A673 (cell line): ENCODE data around the gene MYL9.

Source experiments
- EZH2 ChIP-seq: fragments of 200-600 bp; sonication (generic); IDR thresholded peaks from 2 replicates; pipeline ENCODE4 v1.6.1; 2017; ENCODE audit warnings: borderline replicate concordance, low read depth, mild to moderate bottlenecking, mixed read lengths, antibody characterized with exemption, low read length; ENCODE audit not compliant: poor library complexity, severe bottlenecking
- TF ChIP-seq, protein P1 (sequence below): fragments of 300-800, 200-600 bp; sonication (generic); conservative IDR thresholded peaks from 2 replicates; pipeline ENCODE4 v1.5.1; 2017; ENCODE audit warnings: low read depth, mild to moderate bottlenecking, antibody characterized with exemption, low read length, moderate library complexity, mixed read lengths

DNA sequence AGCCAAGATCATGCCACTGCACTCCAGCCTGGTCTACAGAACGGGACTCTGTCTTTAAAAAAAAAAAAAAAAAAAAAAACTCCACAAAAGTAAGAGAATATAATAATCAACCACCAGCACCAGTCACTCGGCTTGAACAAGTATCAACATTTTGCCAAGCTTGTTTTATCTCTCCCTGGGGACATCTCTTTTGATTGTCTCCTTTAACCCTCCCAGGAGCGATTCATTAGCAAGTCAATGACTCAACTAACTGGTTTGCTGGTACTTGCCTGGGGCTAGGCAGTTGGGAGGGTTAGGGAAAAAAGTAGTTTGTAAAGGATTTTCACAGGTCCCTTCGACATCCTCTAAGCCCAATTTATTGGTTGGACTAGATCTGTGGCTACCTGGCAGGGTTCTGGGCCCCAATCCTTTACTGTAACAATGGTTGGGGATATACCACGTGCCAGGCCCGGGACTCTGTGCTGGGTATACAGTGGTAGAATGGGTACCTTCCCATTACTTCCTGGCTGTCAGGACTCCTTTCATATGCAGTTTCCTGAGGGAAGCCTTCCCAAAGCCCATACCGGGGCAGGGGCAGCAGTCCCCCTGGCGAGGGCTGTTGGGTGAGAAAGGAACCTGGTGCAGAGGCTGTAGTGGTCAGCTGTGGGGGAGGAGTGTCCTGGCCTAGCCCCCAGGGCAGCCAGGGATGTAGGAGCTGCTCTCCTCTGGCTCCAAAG is 44.2 kb downstream of the MYL9 start:
- TF ChIP-seq, protein P1, sequence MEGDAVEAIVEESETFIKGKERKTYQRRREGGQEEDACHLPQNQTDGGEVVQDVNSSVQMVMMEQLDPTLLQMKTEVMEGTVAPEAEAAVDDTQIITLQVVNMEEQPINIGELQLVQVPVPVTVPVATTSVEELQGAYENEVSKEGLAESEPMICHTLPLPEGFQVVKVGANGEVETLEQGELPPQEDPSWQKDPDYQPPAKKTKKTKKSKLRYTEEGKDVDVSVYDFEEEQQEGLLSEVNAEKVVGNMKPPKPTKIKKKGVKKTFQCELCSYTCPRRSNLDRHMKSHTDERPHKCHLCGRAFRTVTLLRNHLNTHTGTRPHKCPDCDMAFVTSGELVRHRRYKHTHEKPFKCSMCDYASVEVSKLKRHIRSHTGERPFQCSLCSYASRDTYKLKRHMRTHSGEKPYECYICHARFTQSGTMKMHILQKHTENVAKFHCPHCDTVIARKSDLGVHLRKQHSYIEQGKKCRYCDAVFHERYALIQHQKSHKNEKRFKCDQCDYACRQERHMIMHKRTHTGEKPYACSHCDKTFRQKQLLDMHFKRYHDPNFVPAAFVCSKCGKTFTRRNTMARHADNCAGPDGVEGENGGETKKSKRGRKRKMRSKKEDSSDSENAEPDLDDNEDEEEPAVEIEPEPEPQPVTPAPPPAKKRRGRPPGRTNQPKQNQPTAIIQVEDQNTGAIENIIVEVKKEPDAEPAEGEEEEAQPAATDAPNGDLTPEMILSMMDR: no peak
- TF ChIP-seq EZH2: no peak
